Measurements from ENCODE around the gene UNKL.

Gene UNKL

DNA sequence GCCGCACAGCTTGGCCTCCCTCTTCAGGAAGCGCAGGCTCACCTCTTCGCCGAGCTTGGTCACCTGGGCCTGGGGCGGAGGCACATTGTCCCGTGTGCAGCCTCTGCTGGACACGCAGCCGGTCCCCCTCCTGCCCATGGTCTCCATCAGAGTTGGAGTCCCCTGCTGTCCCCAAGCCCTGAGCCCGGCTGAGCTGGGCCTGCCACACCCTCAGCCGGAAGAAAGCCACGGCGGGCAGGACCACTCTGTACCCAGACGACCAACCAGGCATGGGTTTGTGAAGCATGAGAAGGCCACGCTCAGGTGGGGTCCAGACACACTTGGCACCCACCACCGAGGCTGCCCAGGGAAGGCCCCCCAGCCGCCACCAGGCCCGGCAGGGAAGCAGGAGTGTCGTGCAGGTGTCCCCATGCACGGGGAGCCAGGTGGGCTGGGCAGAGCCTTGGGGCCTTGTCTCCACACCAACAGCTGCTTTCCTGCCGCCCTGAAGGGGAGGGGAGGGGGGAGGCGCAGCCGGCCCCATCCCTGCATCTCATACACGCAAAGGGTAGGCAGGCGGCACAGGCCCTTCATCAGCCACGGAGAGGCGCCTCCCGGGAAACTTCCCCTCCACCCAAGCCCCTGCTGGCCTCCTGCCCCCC is 24.7 kb upstream of the UNKL start:
- Histone ChIP-seq H3K9me3 (ENCODE audit: control insufficient read depth, insufficient read depth, low read length) (no peaks in the 10 kb centered on the region), H3K4me1 (ENCODE audit: insufficient read depth, low read length) (no peaks in the 10 kb centered on the region), H3K9ac (ENCODE audit: low read depth, low read length) (no peak overlapping the region)

DNA sequence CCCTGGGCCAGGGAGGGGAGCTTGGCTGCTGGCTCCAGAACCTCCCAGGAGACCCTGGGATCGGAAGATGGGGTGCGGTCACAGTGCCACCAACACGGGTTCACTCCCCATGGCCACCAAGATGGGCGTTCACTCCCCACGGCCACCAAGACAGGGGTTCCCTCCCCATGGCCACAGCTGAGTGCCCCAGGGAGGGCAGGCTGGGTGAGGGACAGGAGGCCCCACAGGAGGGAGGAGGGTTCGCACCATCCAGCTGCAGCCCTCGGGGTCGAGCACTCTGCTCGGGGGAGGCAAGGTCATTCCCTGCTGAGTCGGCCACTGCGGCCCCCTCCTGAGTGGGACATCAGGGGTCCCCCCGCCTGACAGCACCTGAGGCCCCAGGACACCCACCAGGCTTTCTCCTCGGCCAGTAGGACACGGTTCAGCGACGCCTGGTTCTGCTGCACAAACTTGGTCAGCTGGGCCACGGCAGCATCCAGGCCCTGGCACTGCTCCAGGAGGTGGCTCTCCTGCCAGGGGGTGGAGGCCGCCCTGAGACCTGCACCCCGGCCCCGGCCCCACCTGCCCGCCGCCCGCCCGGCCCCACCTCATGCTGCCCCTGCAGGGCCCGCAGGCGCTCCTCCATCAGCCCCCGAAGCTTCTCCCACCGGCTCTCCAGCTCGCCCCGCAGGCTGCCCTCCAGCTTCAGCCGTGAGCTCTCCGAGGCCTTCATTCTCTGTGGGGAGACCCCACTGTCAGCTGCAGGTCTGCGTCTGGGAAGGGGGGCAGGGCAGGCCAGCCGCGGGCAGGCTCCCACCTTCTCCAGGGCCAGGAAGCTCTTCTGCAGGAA is 23.9 kb upstream of the UNKL start:
- H3K9ac ChIP-seq (ENCODE audit: low read depth, low read length): no peak overlapping the region
- no peaks in the 10 kb centered on the region for H3K36me3 ChIP-seq (ENCODE audit: insufficient read depth, low read length)
- no peaks in the 10 kb centered on the region for H3K4me1 ChIP-seq (ENCODE audit: insufficient read depth, low read length)
- H3K9me3 ChIP-seq (ENCODE audit: control insufficient read depth, insufficient read depth, low read length): no peaks in the 10 kb centered on the region

More for the DNA sequence above, 24.7 kb upstream of the UNKL start:
- H3K36me3 ChIP-seq (ENCODE audit: insufficient read depth, low read length): no peaks in the 10 kb centered on the region

DNA sequence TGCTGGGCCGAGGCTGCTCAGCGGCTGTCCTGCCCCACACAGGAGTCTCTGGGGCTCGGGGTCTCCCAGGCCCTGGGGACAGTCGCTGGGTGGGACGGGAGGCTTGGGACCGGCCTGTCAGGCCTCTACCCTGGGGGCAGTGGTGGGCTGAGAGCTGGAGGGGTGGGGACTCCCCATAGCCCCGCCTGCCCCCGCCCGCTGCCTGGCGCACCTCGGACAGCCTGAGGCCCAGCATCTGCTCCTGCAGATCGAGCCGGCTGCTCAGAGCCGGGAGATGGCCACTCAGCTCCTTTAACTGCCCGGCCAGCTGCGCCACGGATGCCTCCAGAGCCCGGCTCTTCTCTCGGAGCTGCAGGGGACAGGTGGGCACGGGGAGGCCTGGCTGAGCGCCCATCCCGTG is 23.1 kb upstream of the UNKL start:
- Histone ChIP-seq H3K9ac (ENCODE audit: low read depth, low read length) (no peak overlapping the region), H3K4me1 (ENCODE audit: insufficient read depth, low read length) (no peaks in the 10 kb centered on the region), H3K36me3 (ENCODE audit: insufficient read depth, low read length) (no peaks in the 10 kb centered on the region), H3K9me3 (ENCODE audit: control insufficient read depth, insufficient read depth, low read length) (no peaks in the 10 kb centered on the region)

DNA sequence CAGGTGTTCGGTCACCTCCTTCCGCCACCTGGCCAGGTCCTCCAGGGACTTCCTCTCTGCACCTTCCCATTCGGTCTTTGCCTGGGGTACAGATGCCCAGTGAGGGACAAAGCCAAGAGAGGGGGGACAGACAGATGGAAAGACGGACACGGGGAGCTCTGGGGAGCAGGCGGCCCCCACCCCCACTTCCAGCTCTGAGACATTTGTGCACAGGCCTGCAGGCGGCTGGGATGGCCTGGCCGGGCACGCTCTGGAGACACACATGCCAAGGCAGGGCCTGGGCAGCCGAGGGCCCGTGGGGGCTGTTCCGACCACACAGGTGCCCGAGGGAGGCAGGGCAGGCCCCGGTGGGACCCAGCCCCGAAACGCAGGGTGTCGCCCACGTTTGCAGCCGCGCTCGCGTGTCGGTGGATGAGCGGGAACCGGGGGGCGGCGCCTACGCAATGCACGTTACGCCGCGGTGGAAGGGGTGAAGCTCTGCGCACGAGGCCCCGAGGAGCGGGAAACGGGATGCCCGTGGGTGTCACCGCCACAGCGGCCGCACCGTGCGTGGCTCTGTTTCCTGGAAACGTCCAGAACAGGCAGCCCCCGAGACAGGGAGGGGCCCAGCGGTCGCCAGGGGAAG is 22.3 kb upstream of the UNKL start:
- Histone ChIP-seq H3K9ac (ENCODE audit: low read depth, low read length) (no peak overlapping the region), H3K9me3 (ENCODE audit: control insufficient read depth, insufficient read depth, low read length) (no peaks in the 10 kb centered on the region), H3K36me3 (ENCODE audit: insufficient read depth, low read length) (no peaks in the 10 kb centered on the region), H3K4me1 (ENCODE audit: insufficient read depth, low read length) (no peaks in the 10 kb centered on the region)

DNA sequence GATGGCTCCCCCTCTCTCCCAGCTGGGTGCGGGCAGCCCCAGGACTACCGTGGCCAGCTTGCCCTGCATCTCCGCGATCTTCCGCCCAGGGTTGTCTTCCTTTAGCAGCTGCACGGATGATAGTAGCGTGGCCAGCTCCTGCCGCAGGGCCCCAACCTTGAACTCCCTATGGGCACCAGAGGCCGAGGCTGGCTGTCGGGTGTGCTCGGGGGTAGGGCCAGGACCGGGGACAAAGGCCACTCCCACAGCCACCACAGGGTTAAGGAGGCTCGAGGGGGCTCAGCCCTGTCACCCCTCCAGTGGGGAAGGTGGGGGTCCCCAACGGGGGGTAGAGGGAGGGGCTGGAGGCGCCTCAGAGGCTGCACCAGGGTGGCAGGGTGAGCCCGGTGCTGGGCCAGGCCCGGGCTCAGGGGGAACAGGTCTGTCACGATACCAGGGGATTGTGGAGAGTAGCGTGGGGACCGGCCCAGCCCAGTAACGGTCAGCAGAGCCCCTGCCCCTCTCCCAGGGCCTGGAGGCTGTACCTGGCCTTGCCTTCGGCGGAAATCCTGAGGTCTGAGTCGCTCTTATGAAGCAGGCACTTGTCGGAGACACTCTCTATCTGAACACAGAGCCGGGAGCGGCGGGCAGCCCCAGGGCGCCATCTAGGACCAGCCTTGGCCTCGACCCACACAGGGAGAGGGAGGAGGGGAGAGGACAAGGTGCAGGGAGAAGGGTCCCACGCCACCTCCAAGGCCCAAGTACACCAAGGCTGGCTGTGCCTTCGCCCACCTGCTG is 21.6 kb upstream of the UNKL start:
- no peaks in the 10 kb centered on the region for H3K9me3 ChIP-seq (ENCODE audit: control insufficient read depth, insufficient read depth, low read length)
- H3K36me3 ChIP-seq (ENCODE audit: insufficient read depth, low read length): no peaks in the 10 kb centered on the region
- H3K9ac ChIP-seq (ENCODE audit: low read depth, low read length): no peak overlapping the region
- no peaks in the 10 kb centered on the region for H3K4me1 ChIP-seq (ENCODE audit: insufficient read depth, low read length)

DNA sequence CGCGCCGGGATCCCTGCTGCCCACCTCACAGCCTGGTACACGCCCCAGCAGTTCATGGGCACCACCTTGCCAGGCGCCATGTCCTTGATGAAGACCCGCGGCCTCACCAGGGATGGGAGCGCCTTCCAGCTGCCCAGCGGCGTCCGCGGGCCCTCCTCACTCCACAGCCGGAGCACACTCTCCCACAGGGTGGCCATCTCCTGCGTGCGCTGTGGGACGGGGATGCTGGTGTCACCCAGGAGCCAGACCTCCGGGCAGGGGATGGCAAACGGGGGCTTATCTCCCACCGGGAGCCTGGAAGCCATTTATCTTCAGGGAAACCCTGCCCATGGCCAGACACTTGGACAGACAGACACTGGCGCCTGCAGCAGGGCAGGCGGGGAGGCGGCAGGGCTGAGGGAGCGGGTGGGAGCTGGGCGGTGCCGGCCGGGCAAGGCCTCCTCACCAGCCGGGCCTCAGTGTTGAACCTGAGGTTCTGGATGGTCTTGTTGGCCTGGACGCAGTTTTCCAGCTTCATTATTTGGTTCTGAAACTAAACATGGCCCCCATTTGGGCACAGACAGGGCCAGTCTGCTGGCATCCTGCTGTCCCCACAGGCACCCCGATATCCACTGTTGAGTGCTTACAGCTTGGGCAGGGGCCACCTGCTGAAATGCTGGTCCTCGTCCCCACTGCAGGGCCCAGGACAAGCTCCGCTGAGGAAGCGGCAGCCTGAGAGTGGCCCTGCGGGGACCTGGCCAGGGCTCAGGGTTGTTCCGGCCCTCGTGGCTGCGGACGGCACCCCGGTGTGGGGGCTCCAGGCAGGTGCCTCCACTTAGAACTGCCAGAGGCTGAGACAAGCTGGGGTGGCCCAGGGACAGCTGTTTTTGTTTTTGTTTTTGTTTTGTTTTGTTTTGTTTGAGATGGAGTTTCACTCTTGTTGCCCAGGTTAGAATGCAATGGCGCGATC is 20.4 kb upstream of the UNKL start:
- Histone ChIP-seq H3K9ac (ENCODE audit: low read depth, low read length) (no peak overlapping the region), H3K9me3 (ENCODE audit: control insufficient read depth, insufficient read depth, low read length) (no peaks in the 10 kb centered on the region), H3K4me1 (ENCODE audit: insufficient read depth, low read length) (no peaks in the 10 kb centered on the region), H3K36me3 (ENCODE audit: insufficient read depth, low read length) (no peaks in the 10 kb centered on the region)

DNA sequence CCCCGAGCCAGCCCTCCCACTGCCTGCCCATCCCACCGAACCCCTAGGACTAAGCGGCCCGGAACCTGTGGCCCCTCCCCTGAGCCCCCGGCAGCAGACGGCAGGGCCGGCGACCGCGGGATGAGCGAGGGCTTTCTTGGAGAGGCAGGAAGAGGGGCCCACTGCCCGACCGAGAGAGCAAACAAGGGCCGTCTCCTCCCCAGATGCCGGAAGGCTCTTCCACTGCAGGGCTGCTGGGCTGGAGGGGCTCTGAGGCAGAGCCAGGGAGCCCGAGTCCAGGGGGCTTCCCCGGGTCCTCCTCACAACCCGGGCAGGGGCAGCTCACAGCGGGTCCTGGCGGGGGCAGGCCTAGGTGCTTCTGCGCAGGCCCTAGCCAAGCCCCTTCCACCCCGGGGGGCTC is 19.3 kb upstream of the UNKL start:
- Histone ChIP-seq H3K36me3 (ENCODE audit: insufficient read depth, low read length) (no peaks in the 10 kb centered on the region), H3K9me3 (ENCODE audit: control insufficient read depth, insufficient read depth, low read length) (no peaks in the 10 kb centered on the region), H3K9ac (ENCODE audit: low read depth, low read length) (no peak overlapping the region), H3K4me1 (ENCODE audit: insufficient read depth, low read length) (no peaks in the 10 kb centered on the region)

DNA sequence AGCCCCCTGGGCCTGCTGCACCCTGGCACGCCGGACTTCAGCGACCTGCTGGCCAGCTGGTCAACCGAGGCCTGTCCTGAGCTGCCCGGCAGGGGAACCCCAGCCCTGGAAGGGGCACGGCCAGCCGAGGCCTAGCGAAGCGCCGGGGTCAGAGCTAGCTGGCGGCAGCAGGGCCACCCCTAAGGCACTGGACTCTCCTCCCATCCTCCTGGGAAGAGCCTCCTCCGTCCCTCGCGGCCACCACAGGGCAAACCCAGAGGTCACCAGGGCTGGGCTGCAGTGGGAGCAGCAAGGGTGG is 18.7 kb upstream of the UNKL start:
- Histone ChIP-seq H3K9ac (ENCODE audit: low read depth, low read length) (no peak overlapping the region), H3K9me3 (ENCODE audit: control insufficient read depth, insufficient read depth, low read length) (no peaks in the 10 kb centered on the region), H3K36me3 (ENCODE audit: insufficient read depth, low read length) (no peaks in the 10 kb centered on the region), H3K4me1 (ENCODE audit: insufficient read depth, low read length) (no peaks in the 10 kb centered on the region; the same call in 1 of the 2 replicates)

DNA sequence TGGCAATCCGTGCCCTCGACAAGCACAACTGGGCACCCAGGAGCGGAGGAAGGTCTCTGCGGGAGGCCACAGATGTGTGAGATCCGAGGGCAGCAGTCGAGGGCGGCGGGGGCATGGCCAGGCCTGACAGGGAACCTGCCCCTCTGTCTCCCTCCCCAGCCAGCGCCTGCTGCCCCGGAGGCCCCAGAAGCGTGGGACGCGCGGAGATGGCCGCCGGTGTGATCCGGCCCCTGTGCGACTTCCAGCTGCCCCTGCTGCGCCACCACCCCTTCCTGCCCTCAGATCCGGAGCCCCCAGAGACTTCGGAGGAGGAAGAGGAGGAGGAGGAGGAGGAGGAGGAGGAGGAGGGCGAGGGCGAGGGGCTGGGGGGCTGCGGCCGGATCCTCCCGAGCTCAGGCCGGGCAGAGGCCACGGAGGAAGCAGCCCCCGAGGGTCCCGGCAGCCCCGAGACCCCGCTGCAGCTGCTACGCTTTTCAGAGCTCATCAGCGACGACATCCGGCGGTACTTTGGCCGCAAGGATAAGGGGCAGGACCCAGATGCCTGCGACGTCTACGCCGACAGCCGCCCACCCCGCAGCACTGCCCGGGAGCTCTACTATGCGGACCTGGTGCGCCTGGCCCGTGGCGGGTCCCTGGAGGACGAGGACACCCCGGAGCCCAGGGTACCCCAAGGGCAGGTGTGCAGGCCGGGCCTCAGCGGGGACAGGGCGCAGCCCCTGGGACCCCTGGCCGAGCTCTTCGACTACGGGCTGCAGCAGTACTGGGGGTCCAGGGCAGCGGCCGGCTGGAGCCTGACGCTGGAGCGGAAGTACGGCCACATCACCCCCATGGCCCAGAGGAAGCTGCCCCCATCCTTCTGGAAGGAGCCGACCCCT is 18.1 kb upstream of the UNKL start:
- Histone ChIP-seq H3K4me1 (ENCODE audit: insufficient read depth, low read length) (no peaks in the 10 kb centered on the region; the same call in 1 of the 2 replicates), H3K9ac (ENCODE audit: low read depth, low read length) (no peak overlapping the region), H3K9me3 (ENCODE audit: control insufficient read depth, insufficient read depth, low read length) (no peaks in the 10 kb centered on the region), H3K36me3 (ENCODE audit: insufficient read depth, low read length) (no peaks in the 10 kb centered on the region)

DNA sequence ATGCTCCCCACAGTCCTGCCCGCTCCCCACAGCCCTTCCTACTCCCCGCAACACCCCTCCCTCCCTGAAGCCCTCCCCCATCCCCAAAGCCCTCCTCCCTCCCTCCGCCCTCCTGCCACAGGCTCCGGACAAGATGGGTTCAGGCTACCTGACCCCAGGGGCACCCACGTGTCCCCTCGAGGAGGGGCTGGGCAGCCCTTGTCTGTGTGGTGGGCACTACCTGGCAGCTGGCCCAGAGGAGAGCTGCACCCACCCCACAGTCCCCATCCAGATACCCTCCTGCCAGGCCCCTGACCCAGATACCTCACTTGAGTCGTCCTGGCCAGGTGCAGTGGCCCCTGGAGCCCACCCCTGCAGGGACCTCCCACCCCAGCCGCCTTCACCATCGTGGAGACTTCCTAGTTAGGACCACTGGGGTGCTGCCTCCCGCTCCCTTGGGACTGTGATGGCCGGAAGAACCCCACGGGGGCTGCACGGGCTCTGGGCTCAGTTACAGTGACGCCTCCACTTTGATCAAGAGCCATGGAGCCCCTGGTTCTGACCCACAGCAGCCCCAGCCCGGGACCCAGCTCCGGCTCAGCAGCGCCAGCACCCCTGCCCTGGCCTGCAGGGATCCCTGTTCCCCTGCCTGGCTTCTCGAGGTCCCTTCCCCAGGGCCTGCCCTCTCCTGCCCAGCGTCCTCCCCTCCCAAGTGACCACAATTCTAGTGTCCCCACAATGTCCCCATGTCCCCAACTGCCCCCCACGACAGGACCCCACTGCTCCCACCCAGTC is 17.2 kb upstream of the UNKL start:
- no peaks in the 10 kb centered on the region for H3K36me3 ChIP-seq (ENCODE audit: insufficient read depth, low read length)

DNA sequence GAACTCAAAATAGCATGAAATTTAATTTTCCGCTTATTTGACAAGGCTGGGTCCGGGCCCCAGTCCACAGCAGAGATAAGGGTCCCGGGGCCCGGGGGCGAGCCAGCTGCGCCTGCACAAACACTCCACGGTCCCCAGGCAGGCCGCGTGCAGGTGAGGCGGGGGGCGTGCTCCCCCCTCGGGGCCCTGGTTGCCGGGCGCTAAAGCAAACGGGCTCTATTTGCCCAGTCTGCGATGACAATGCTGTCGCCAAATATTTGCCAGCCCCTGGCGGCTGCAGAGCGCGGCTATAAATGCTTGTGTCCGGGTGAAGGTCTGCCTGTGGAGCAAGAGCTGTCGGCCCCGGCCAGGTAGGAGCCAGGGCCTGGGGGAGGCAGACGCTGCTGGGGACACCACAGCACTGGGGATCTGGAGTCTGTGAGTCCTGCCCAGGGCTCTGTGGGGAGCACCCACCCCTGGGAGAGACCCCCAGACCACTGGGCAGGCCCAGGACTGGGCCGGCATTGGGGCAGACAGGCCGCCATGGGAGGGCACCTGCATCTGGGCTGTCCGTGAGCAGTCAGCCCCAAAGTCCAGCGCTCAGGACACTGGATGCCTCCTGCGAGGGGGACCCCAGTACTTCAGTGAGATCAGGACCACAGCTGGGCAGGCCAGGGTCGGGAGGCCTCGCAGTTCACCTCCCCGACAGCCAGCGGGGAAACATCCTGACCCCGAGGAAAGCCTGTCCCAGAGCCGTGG is 16.4 kb upstream of the UNKL start, which contains the start of gene PERCC1:
Gene PERCC1 (plus strand): TSS at position 320 of the 738 bp plus-strand sequence. CDS start 1,516 bp downstream, outside the sequence.
- Histone ChIP-seq H3K36me3 (ENCODE audit: insufficient read depth, low read length) (no peaks in the 10 kb centered on the region), H3K9me3 (ENCODE audit: control insufficient read depth, insufficient read depth, low read length) (no peaks in the 10 kb centered on the region), H3K4me1 (ENCODE audit: insufficient read depth, low read length) (no peaks in the 10 kb centered on the region; the same call in 1 of the 2 replicates), H3K9ac (ENCODE audit: low read depth, low read length) (no peak within 1 kb of the TSS)

More for the DNA sequence above, 17.2 kb upstream of the UNKL start:
- Histone ChIP-seq H3K9ac (ENCODE audit: low read depth, low read length) (no peak overlapping the region), H3K9me3 (ENCODE audit: control insufficient read depth, insufficient read depth, low read length) (no peaks in the 10 kb centered on the region), H3K4me1 (ENCODE audit: insufficient read depth, low read length) (no peaks in the 10 kb centered on the region; the same call in 1 of the 2 replicates)
